ENCODE data around the gene HBZ. TPM values are rescaled to one million over a fixed set of nuclear protein-coding genes. Genes with fewer than 3 reads are reported as not detected.
"Not testable (repeated sequence)": the region's sequence is repeated elsewhere in the genome, so short reads cannot be mapped to it uniquely, and the experiment has no call there.

The HBZ gene
- total RNA-seq, 2 donors from 2014 or later = not detected

DNA sequence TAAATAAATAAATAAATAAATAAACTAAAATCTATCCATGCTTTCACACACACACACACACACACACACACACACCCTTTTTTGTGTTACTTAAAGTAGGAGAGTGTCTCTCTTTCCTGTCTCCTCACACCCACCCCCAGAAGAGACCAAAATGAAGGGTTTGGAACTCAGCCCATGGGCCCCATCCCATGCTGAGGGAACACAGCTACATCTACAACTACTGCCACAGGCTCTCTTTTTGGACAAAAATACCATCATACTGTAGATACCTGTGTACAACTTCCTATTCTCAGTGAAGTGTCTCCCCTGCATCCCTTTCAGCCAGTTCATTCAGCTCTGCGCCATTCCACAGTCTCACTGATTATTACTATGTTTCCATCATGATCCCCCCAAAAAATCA lies 18.3 kb downstream of the HBZ start:
- no peaks in the 10 kb centered on the region for H3K9me3 ChIP-seq
- H3K36me3 ChIP-seq = no peaks in the 10 kb centered on the region
- DNase-seq (ENCODE audit: low spot score) = no peak
- H3K27ac ChIP-seq = no peak overlapping the region
- peaks cover 0 to 11% of the 10 kb centered on the region in 2 donors for H3K4me1 ChIP-seq
- H3K27me3 ChIP-seq = peaks cover 30 to 45% of the 10 kb centered on the region in 2 donors
- TF ChIP-seq, protein P1, sequence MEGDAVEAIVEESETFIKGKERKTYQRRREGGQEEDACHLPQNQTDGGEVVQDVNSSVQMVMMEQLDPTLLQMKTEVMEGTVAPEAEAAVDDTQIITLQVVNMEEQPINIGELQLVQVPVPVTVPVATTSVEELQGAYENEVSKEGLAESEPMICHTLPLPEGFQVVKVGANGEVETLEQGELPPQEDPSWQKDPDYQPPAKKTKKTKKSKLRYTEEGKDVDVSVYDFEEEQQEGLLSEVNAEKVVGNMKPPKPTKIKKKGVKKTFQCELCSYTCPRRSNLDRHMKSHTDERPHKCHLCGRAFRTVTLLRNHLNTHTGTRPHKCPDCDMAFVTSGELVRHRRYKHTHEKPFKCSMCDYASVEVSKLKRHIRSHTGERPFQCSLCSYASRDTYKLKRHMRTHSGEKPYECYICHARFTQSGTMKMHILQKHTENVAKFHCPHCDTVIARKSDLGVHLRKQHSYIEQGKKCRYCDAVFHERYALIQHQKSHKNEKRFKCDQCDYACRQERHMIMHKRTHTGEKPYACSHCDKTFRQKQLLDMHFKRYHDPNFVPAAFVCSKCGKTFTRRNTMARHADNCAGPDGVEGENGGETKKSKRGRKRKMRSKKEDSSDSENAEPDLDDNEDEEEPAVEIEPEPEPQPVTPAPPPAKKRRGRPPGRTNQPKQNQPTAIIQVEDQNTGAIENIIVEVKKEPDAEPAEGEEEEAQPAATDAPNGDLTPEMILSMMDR (IDR thresholded peaks at IDR 0.05) = no peak
- no peak overlapping the region for H3K4me3 ChIP-seq

DNA sequence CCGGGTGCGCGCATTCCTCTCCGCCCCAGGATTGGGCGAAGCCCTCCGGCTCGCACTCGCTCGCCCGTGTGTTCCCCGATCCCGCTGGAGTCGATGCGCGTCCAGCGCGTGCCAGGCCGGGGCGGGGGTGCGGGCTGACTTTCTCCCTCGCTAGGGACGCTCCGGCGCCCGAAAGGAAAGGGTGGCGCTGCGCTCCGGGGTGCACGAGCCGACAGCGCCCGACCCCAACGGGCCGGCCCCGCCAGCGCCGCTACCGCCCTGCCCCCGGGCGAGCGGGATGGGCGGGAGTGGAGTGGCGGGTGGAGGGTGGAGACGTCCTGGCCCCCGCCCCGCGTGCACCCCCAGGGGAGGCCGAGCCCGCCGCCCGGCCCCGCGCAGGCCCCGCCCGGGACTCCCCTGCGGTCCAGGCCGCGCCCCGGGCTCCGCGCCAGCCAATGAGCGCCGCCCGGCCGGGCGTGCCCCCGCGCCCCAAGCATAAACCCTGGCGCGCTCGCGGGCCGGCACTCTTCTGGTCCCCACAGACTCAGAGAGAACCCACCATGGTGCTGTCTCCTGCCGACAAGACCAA lies 20.0 kb downstream of the HBZ start, which contains the start of gene HBA2:
HBA2 (plus strand) TSS at position 503 of the 568 bp plus-strand sequence; CDS start at position 540, 37 bp downstream.
- H3K9me3 ChIP-seq; DNase-seq (ENCODE audit: low spot score); H3K4me1 ChIP-seq; H3K27ac ChIP-seq; H3K4me3 ChIP-seq; H3K36me3 ChIP-seq: not testable (repeated sequence)
- H3K27me3 ChIP-seq = peaks cover 16 to 31% of the 10 kb centered on the region in 2 donors

DNA sequence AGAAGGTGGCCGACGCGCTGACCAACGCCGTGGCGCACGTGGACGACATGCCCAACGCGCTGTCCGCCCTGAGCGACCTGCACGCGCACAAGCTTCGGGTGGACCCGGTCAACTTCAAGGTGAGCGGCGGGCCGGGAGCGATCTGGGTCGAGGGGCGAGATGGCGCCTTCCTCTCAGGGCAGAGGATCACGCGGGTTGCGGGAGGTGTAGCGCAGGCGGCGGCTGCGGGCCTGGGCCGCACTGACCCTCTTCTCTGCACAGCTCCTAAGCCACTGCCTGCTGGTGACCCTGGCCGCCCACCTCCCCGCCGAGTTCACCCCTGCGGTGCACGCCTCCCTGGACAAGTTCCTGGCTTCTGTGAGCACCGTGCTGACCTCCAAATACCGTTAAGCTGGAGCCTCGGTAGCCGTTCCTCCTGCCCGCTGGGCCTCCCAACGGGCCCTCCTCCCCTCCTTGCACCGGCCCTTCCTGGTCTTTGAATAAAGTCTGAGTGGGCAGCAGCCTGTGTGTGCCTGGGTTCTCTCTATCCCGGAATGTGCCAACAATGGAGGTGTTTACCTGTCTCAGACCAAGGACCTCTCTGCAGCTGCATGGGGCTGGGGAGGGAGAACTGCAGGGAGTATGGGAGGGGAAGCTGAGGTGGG lies 20.9 kb downstream of the HBZ start:
- not testable (repeated sequence) for H3K4me1 ChIP-seq; DNase-seq (ENCODE audit: low spot score); H3K36me3 ChIP-seq; H3K4me3 ChIP-seq; H3K27ac ChIP-seq; H3K9me3 ChIP-seq
- peaks cover 10 to 32% of the 10 kb centered on the region in 2 donors for H3K27me3 ChIP-seq

DNA sequence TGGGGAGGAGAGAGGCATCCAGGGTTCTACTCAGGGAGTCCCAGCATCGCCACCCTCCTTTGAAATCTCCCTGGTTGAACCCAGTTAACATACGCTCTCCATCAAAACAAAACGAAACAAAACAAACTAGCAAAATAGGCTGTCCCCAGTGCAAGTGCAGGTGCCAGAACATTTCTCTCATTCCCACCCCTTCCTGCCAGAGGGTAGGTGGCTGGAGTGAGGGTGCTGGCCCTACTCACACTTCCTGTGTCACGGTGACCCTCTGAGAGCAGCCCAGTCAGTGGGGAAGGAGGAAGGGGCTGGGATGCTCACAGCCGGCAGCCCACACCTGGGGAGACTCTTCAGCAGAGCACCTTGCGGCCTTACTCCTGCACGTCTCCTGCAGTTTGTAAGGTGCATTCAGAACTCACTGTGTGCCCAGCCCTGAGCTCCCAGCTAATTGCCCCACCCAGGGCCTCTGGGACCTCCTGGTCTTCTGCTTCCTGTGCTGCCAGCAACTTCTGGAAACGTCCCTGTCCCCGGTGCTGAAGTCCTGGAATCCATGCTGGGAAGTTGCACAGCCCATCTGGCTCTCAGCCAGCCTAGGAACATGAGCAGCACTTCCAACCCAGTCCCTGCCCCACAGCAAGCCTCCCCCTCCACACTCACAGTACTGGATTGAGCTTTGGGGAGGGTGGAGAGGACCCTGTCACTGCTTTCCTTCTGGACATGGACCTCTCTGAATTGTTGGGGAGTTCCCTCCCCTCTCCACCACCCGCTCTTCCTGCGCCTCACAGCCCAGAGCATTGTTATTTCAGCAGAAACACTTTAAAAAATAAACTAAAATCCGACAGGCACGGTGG lies 21.7 kb downstream of the HBZ start:
- H3K27ac ChIP-seq; H3K4me1 ChIP-seq; H3K4me3 ChIP-seq; H3K9me3 ChIP-seq; H3K36me3 ChIP-seq; DNase-seq (ENCODE audit: low spot score): not testable (repeated sequence)
- peaks cover 10 to 23% of the 10 kb centered on the region in 2 donors for H3K27me3 ChIP-seq

DNA sequence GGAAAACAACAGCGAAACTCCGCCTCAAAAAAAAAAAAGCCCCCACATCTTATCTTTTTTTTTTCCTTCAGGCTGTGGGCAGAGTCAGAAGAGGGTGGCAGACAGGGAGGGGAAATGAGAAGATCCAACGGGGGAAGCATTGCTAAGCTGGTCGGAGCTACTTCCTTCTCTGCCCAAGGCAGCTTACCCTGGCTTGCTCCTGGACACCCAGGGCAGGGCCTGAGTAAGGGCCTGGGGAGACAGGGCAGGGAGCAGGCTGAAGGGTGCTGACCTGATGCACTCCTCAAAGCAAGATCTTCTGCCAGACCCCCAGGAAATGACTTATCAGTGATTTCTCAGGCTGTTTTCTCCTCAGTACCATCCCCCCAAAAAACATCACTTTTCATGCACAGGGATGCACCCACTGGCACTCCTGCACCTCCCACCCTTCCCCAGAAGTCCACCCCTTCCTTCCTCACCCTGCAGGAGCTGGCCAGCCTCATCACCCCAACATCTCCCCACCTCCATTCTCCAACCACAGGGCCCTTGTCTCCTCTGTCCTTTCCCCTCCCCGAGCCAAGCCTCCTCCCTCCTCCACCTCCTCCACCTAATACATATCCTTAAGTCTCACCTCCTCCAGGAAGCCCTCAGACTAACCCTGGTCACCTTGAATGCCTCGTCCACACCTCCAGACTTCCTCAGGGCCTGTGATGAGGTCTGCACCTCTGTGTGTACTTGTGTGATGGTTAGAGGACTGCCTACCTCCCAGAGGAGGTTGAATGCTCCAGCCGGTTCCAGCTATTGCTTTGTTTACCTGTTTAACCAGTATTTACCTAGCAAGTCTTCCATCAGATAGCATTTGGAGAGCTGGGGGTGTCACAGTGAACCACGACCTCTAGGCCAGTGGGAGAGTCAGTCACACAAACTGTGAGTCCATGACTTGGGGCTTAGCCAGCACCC lies 22.8 kb downstream of the HBZ start:
- H3K27me3 ChIP-seq = peaks cover 10 to 22% of the 10 kb centered on the region in 2 donors
- DNase-seq (ENCODE audit: low spot score) = no peak
- TF ChIP-seq, protein P1 (IDR thresholded peaks at IDR 0.05) = no peak

DNA sequence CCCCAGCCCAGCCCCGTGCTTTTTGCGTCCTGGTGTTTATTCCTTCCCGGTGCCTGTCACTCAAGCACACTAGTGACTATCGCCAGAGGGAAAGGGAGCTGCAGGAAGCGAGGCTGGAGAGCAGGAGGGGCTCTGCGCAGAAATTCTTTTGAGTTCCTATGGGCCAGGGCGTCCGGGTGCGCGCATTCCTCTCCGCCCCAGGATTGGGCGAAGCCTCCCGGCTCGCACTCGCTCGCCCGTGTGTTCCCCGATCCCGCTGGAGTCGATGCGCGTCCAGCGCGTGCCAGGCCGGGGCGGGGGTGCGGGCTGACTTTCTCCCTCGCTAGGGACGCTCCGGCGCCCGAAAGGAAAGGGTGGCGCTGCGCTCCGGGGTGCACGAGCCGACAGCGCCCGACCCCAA lies 23.6 kb downstream of the HBZ start:
- H3K27ac ChIP-seq; H3K9me3 ChIP-seq; H3K4me3 ChIP-seq; DNase-seq (ENCODE audit: low spot score); H3K36me3 ChIP-seq: not testable (repeated sequence)
- Histone ChIP-seq H3K27me3 (peaks cover 10 to 26% of the 10 kb centered on the region in 2 donors), H3K4me1 (peaks cover 0 to 22% of the 10 kb centered on the region in 2 donors)

More for the DNA sequence above, 22.8 kb downstream of the HBZ start:
- Histone ChIP-seq H3K27ac (no peak overlapping the region), H3K9me3 (no peaks in the 10 kb centered on the region), H3K4me1 (peaks cover 0 to 15% of the 10 kb centered on the region in 2 donors), H3K36me3 (no peaks in the 10 kb centered on the region), H3K4me3 (no peak overlapping the region)

DNA sequence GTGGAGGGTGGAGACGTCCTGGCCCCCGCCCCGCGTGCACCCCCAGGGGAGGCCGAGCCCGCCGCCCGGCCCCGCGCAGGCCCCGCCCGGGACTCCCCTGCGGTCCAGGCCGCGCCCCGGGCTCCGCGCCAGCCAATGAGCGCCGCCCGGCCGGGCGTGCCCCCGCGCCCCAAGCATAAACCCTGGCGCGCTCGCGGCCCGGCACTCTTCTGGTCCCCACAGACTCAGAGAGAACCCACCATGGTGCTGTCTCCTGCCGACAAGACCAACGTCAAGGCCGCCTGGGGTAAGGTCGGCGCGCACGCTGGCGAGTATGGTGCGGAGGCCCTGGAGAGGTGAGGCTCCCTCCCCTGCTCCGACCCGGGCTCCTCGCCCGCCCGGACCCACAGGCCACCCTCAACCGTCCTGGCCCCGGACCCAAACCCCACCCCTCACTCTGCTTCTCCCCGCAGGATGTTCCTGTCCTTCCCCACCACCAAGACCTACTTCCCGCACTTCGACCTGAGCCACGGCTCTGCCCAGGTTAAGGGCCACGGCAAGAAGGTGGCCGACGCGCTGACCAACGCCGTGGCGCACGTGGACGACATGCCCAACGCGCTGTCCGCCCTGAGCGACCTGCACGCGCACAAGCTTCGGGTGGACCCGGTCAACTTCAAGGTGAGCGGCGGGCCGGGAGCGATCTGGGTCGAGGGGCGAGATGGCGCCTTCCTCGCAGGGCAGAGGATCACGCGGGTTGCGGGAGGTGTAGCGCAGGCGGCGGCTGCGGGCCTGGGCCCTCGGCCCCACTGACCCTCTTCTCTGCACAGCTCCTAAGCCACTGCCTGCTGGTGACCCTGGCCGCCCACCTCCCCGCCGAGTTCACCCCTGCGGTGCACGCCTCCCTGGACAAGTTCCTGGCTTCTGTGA lies 24.3 kb downstream of the HBZ start, which contains the start of gene HBA1:
HBA1 (plus strand) TSS at position 204 of the 906 bp plus-strand sequence; CDS start at position 241, 37 bp downstream.
- H3K36me3 ChIP-seq; H3K4me3 ChIP-seq; H3K9me3 ChIP-seq; H3K27ac ChIP-seq; DNase-seq (ENCODE audit: low spot score): not testable (repeated sequence)
- Histone ChIP-seq H3K27me3 (peaks cover 3 to 26% of the 10 kb centered on the region in 2 donors), H3K4me1 (peaks cover 0 to 28% of the 10 kb centered on the region in 2 donors)

Data from right atrium auricular region (tissue), 2 donors.